HUES64 (cell line): ENCODE data around the gene ADGRL3.
"Not testable (repeated sequence)": the region's sequence is repeated elsewhere in the genome, so short reads cannot be mapped to it uniquely, and the experiment has no call there.

ENCODE experiments used
- H3K27ac ChIP-seq: 2 replicates; pipeline ENCODE4 v1.7.0; 2013; ENCODE audit warnings: low read depth, low read length, inconsistent platforms
- H3K27me3 ChIP-seq: 2 replicates; pipeline ENCODE4 v1.6.1; 2013; ENCODE audit warnings: mild to moderate bottlenecking, low read length; ENCODE audit not compliant: insufficient read depth
- H3K36me3 ChIP-seq: 2 replicates; pipeline ENCODE4 v1.6.1; 2013; ENCODE audit warnings: mild to moderate bottlenecking, low read length; ENCODE audit not compliant: insufficient read depth
- H3K4me1 ChIP-seq: 2 replicates; pipeline ENCODE4 v1.6.1; 2013; ENCODE audit warnings: mild to moderate bottlenecking, low read length, moderate library complexity; ENCODE audit not compliant: insufficient read depth
- H3K4me3 ChIP-seq: 2 replicates; pipeline ENCODE4 v1.5.1; 2013; ENCODE audit warnings: mild to moderate bottlenecking, low read length, moderate library complexity
- H3K9ac ChIP-seq: 2 replicates; pipeline ENCODE4 v1.6.1; 2013; ENCODE audit warnings: mild to moderate bottlenecking, low read depth, low read length
- H3K9me3 ChIP-seq: 2 replicates; pipeline ENCODE4 v1.6.1; 2013; ENCODE audit warnings: low read depth, low read length; ENCODE audit not compliant: insufficient read depth
- WGBS: fragments of 150-250, 120-280 bp; methylation state at CpG from one replicate; pipeline ENCODE4 v1.1.7; 2013; ENCODE audit warnings: missing lambda C conversion rate; 5-methylcytosine and 5-hydroxymethylcytosine counted together

Gene ADGRL3

GRCh38 chr4:61938250-61938846 is 738.2 kb downstream of the ADGRL3 start:
- 86% methylated on average over 5 of the region's 5 CpGs for WGBS
- Histone ChIP-seq H3K4me1 (0 out of 2 replicates have a peak, but pooled peaks cover 3% of the 10 kb centered on the region), H3K27ac (no peak overlapping the region), H3K9ac (no peak overlapping the region), H3K36me3 (no peaks in the 10 kb centered on the region), H3K27me3 (no peaks in the 10 kb centered on the region), H3K4me3 (no peak overlapping the region), H3K9me3 (no peaks in the 10 kb centered on the region)

GRCh38 chr4:61950625-61951024 is 750.5 kb downstream of the ADGRL3 start:
- 69% methylated on average over 2 of the region's 2 CpGs for WGBS

GRCh38 chr4:61953386-61953785 is 753.3 kb downstream of the ADGRL3 start:
- Histone ChIP-seq H3K4me1 (peaks cover 15% of the 10 kb centered on the region), H3K36me3 (no peaks in the 10 kb centered on the region), H3K27me3 (no peaks in the 10 kb centered on the region), H3K9ac (no peak overlapping the region), H3K27ac (no peak overlapping the region), H3K4me3 (no peak overlapping the region), H3K9me3 (no peaks in the 10 kb centered on the region)

More at GRCh38 chr4:61950625-61951024, 750.5 kb downstream of the ADGRL3 start:
- H3K36me3 ChIP-seq: 0 out of 2 replicates have a peak, but pooled peaks cover 2% of the 10 kb centered on the region
- no peaks in the 10 kb centered on the region for H3K9me3 ChIP-seq
- no peak overlapping the region for H3K9ac ChIP-seq
- no peaks in the 10 kb centered on the region for H3K27me3 ChIP-seq
- H3K27ac ChIP-seq: no peak overlapping the region
- peaks cover 14% of the 10 kb centered on the region for H3K4me1 ChIP-seq
- H3K4me3 ChIP-seq: no peak overlapping the region

- Histone ChIP-seq H3K9ac (no peak overlapping the region), H3K27ac (no peak overlapping the region)
- 87% methylated on average over 1 of the region's 1 CpG for WGBS
Observed at GRCh38 chr4:61958591-61958990, 758.5 kb downstream of the ADGRL3 start.

GRCh38 chr4:61959087-61959486 is 759.0 kb downstream of the ADGRL3 start:
- Histone ChIP-seq H3K4me1 (0 out of 2 replicates have a peak, but pooled peaks cover 5% of the 10 kb centered on the region), H3K27ac (no peak overlapping the region), H3K9ac (no peak overlapping the region), H3K36me3 (no peaks in the 10 kb centered on the region), H3K4me3 (no peak overlapping the region), H3K27me3 (no peaks in the 10 kb centered on the region), H3K9me3 (no peaks in the 10 kb centered on the region)
- no CpG with 5 or more reads among the region's 1 CpG for WGBS

More at GRCh38 chr4:61958591-61958990, 758.5 kb downstream of the ADGRL3 start:
- Histone ChIP-seq H3K36me3 (no peaks in the 10 kb centered on the region), H3K4me1 (0 out of 2 replicates have a peak, but pooled peaks cover 5% of the 10 kb centered on the region), H3K4me3 (no peak overlapping the region), H3K9me3 (no peaks in the 10 kb centered on the region), H3K27me3 (no peaks in the 10 kb centered on the region)

- WGBS: 82% methylated on average over 4 of the region's 4 CpGs
- Histone ChIP-seq H3K27me3 (no peaks in the 10 kb centered on the region), H3K4me1 (peaks cover 5% of the 10 kb centered on the region; the same call in 1 of the 2 replicates), H3K9me3 (no peaks in the 10 kb centered on the region), H3K4me3 (no peak overlapping the region), H3K36me3 (no peaks in the 10 kb centered on the region; the same call in 1 of the 2 replicates), H3K9ac (no peak overlapping the region), H3K27ac (no peak overlapping the region)
Observed at GRCh38 chr4:61984260-61984909, 784.3 kb downstream of the ADGRL3 start.

GRCh38 chr4:61985426-61985825 is 785.3 kb downstream of the ADGRL3 start:
- Histone ChIP-seq H3K9ac (no peak overlapping the region), H3K9me3 (no peaks in the 10 kb centered on the region), H3K27me3 (no peaks in the 10 kb centered on the region), H3K27ac (no peak overlapping the region), H3K4me3 (no peak overlapping the region), H3K36me3 (no peaks in the 10 kb centered on the region), H3K4me1 (peaks cover 5% of the 10 kb centered on the region; the same call in 1 of the 2 replicates)
- 100% methylated on average over 3 of the region's 4 CpGs for WGBS

GRCh38 chr4:61986929-61987328 is 786.8 kb downstream of the ADGRL3 start:
- not testable (repeated sequence) for H3K9me3 ChIP-seq, H3K36me3 ChIP-seq, H3K4me1 ChIP-seq, H3K4me3 ChIP-seq, H3K27me3 ChIP-seq, H3K9ac ChIP-seq, H3K27ac ChIP-seq
- WGBS: 98% methylated on average over 5 of the region's 7 CpGs

GRCh38 chr4:61992351-61992750 is 792.2 kb downstream of the ADGRL3 start:
- WGBS: 60% methylated on average over 1 of the region's 2 CpGs
- Histone ChIP-seq H3K4me1 (peaks cover 15% of the 10 kb centered on the region), H3K27ac (peak overlapping the region; percentile 9; the same call in 1 of the 2 replicates), H3K36me3 (no peaks in the 10 kb centered on the region), H3K9me3 (no peaks in the 10 kb centered on the region), H3K4me3 (no peak overlapping the region), H3K9ac (no peak overlapping the region), H3K27me3 (no peaks in the 10 kb centered on the region)

GRCh38 chr4:61994036-61994435 is 793.9 kb downstream of the ADGRL3 start:
- Histone ChIP-seq H3K9ac (no peak overlapping the region), H3K9me3 (no peaks in the 10 kb centered on the region), H3K4me1 (peaks cover 15% of the 10 kb centered on the region), H3K36me3 (no peaks in the 10 kb centered on the region), H3K4me3 (no peak overlapping the region), H3K27me3 (no peaks in the 10 kb centered on the region), H3K27ac (no peak overlapping the region)
- WGBS: 96% methylated on average over 6 of the region's 6 CpGs

GRCh38 chr4:61995717-61996340 is 795.7 kb downstream of the ADGRL3 start:
- Histone ChIP-seq H3K27me3 (no peaks in the 10 kb centered on the region), H3K4me3 (no peak overlapping the region), H3K27ac (no peak overlapping the region), H3K4me1 (peaks cover 15% of the 10 kb centered on the region), H3K9ac (no peak overlapping the region), H3K36me3 (no peaks in the 10 kb centered on the region), H3K9me3 (no peaks in the 10 kb centered on the region)
- 94% methylated on average over 2 of the region's 2 CpGs for WGBS
